Suprapubic skin (tissue), 4 donors: Measurements from ENCODE around the gene PLXND1. TPM values are rescaled to one million over a fixed set of nuclear protein-coding genes. Genes with fewer than 3 reads are reported as not detected.

Experiments used
- DNase-seq, 2 donors: peaks; one replicate each; pipeline ENCODE4 v3.0.0-alpha.2; 2019; ENCODE audit warnings: low spot score in 2 of 2
- H3K27ac ChIP-seq: fragments of 200-600 bp; sonication (generic); one replicate; pipeline ENCODE4 v1.5.1; 2019
- H3K27me3 ChIP-seq: fragments of 200-600 bp; sonication (generic); one replicate; pipeline ENCODE4 v1.5.1; 2019
- H3K36me3 ChIP-seq: fragments of 200-600 bp; sonication (generic); one replicate; pipeline ENCODE4 v1.5.1; 2019
- H3K4me1 ChIP-seq: fragments of 200-600 bp; sonication (generic); one replicate; pipeline ENCODE4 v1.5.1; 2019
- H3K4me3 ChIP-seq: fragments of 200-600 bp; sonication (generic); one replicate; pipeline ENCODE4 v1.5.1; 2019; ENCODE audit warnings: mild to moderate bottlenecking
- H3K9me3 ChIP-seq: fragments of 200-600 bp; sonication (generic); one replicate; pipeline ENCODE4 v1.5.1; 2019
- EP300 ChIP-seq: sonication (generic); formaldehyde crosslinking; IDR thresholded peaks from one replicate; pipeline ENCODE4 v1.6.1; 2017; ENCODE audit warnings: antibody characterized with exemption
- POLR2A ChIP-seq, 2 donors: fragments of 450-650 bp; IDR thresholded peaks; one replicate each; pipeline ENCODE4 v1.6.1; 2017; ENCODE audit warnings: antibody characterized with exemption in 2 of 2, mild to moderate bottlenecking in 2 of 2, moderate library complexity in 2 of 2
- POLR2AphosphoS5 ChIP-seq, 3 donors: sonication (generic); formaldehyde crosslinking; IDR thresholded peaks; one replicate each; pipeline ENCODE4 v1.6.1; 2017; ENCODE audit warnings: antibody characterized with exemption in 3 of 3
- WGBS: methylation state at CpG from one replicate; pipeline ENCODE4 v1.1.5; 2018; 5-methylcytosine and 5-hydroxymethylcytosine counted together
- total RNA-seq, 4 donors: library from RNA; depleted of rRNA; stranded (reverse); fragments of >200 nt; gene quantifications; one replicate each; pipeline ENCODE4 v1.1.0, GENCODE V29; 2016
- TF ChIP-seq, protein P1 (sequence below), 2 donors: fragments of 200-600 bp in 1 of 2; fragments of 450-650 bp in 1 of 2; sonication (generic) in 1 of 2; IDR thresholded peaks; one replicate each; pipeline ENCODE4 v1.5.1; 2016 to 2019; ENCODE audit warnings: antibody characterized with exemption in 2 of 2, mild to moderate bottlenecking in 1 of 2, moderate library complexity in 1 of 2

The PLXND1 gene
- total RNA-seq, 4 donors from 2014 or later: 19.0 to 51.0 (median 30.8) TPM

DNA sequence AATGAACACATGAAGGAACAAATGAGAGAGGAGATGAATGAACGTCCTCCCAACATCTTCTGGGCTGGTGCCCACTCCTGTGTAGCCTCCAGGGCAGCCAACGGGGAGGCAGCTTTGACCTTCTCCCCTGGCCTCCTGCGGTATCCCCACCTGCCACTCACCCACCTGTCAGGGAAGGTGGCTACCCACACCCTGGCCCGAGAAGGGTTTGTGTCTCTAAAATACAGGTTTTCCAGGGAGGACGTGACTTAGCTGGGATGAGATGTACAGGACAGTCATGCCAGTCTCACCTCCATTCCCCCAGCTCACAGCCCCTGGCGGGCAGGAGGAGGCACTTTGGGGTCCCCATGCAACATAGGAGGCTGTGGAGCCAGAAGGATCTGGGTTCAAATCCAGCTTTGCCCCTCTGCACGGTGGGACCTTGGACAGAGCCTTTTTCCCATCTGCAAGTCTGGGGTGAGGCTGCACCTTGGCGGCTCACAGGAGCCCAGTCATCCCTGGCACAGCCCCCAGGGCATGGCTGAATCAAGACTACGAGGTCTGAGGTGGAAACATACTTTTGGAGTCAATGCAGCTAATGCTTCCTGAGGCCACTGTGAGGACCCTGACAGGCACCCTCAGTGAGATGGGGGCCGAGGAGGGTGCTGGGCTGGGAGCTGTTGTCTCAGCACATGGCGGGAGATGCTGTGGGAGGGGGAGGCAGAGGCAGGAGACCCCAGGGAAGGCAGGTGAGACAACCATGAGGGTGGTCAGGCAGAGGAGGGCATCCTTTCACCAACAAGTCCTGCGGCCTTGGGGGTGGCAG, 11.1 kb upstream of the PLXND1 start:
- Histone ChIP-seq H3K4me3 (no peak overlapping the region), H3K27me3 (no peaks in the 10 kb centered on the region), H3K9me3 (no peaks in the 10 kb centered on the region), H3K4me1 (peaks cover 73% of the 10 kb centered on the region), H3K36me3 (no peaks in the 10 kb centered on the region), H3K27ac (peak overlapping the region; percentile 80)
- WGBS: 88% methylated on average over 11 of the region's 12 CpGs
- TF ChIP-seq POLR2A (IDR thresholded peaks at IDR 0.05): no peak
- TF ChIP-seq POLR2AphosphoS5 (IDR thresholded peaks at IDR 0.05): no peak
- TF ChIP-seq EP300: no peak
- no peak for DNase-seq

DNA sequence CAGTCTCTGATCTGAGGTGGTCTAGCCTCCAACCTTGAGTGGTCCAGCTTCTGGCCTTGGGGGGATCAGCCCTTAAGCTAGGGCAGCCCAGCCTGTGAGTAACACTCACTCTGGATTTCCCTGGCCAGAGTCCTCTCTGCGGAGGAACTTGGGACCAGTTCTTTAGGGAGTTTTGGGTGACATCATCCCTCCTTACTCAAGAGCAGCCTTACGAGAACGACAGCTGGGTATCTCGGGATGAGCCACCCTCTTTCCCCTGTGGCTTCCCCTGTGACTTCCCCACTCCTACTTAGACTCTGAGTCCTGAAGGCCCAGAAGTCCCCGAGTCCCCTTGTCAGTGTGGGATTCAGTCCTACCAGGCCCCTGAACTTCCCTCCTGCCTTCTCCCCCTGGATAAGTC, 10.2 kb upstream of the PLXND1 start:
- TF ChIP-seq POLR2AphosphoS5 (IDR thresholded peaks at IDR 0.05) (no peak), POLR2A (IDR thresholded peaks at IDR 0.05) (no peak)
- Histone ChIP-seq H3K4me1 (peaks cover 74% of the 10 kb centered on the region), H3K36me3 (no peaks in the 10 kb centered on the region), H3K9me3 (no peaks in the 10 kb centered on the region), H3K27ac (peak overlapping the region; percentile 80), H3K4me3 (no peak overlapping the region), H3K27me3 (no peaks in the 10 kb centered on the region)
- DNase-seq: peak in 1 of 2 donors; percentile 79
- 26% methylated on average over 5 of the region's 5 CpGs for WGBS

DNA sequence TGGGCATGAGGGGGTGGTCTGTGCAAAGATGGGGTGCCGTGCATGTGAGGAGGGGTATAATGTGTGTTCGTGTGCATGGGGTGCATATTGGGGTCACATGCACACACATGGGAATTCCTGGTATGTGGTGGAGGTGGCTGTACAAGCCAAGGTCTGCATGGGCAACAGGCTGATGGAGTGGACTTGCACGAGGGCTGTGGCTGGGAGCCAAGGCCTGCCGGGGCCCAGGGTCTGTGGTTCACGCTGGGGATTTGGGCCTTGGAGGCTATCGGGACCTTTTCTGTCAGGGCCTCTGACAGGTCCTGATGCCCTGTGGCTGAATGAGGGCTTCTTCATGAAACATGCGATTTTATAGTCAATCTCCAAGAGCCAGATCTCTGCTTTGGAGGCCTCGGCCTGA, 9.8 kb upstream of the PLXND1 start:
- WGBS: 61% methylated on average over 8 of the region's 8 CpGs
- peak overlapping the region; percentile 80 for H3K27ac ChIP-seq

DNA sequence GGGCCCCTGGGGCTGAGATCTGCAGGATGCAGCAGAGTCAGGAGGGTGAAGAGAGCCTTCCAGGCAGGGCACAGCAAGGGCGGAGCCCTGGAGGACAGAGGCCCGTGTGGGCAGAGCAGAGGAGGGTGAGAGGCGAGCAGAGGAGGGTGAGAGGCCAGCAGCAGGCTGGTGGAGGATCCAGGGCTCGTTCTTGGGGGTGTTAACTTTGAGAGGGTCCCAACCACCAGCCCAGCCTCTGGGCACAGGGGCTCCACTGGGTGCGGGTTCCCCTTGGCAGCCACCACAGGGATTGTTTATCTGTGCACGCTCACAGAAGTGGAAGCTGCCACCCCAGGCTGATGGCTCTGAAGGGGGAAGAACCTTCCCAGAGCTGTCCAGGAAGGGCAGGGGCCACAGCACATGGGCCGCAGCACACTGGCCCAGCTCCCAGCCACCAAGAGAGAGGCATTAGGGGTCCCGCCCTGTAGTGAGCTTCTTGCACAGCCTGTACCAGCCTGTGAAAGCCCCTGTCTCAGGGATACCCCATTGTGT, 9.3 kb upstream of the PLXND1 start:
- TF ChIP-seq, protein P1, sequence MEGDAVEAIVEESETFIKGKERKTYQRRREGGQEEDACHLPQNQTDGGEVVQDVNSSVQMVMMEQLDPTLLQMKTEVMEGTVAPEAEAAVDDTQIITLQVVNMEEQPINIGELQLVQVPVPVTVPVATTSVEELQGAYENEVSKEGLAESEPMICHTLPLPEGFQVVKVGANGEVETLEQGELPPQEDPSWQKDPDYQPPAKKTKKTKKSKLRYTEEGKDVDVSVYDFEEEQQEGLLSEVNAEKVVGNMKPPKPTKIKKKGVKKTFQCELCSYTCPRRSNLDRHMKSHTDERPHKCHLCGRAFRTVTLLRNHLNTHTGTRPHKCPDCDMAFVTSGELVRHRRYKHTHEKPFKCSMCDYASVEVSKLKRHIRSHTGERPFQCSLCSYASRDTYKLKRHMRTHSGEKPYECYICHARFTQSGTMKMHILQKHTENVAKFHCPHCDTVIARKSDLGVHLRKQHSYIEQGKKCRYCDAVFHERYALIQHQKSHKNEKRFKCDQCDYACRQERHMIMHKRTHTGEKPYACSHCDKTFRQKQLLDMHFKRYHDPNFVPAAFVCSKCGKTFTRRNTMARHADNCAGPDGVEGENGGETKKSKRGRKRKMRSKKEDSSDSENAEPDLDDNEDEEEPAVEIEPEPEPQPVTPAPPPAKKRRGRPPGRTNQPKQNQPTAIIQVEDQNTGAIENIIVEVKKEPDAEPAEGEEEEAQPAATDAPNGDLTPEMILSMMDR (IDR thresholded peaks at IDR 0.05): no peak
- TF ChIP-seq POLR2AphosphoS5 (IDR thresholded peaks at IDR 0.05): no peak
- TF ChIP-seq EP300: no peak
- no peak for TF ChIP-seq POLR2A (IDR thresholded peaks at IDR 0.05)
- no peaks in the 10 kb centered on the region for H3K27me3 ChIP-seq
- H3K27ac ChIP-seq: peak overlapping the region; percentile 80
- H3K4me3 ChIP-seq: no peak overlapping the region
- peaks cover 78% of the 10 kb centered on the region for H3K4me1 ChIP-seq
- 34% methylated on average over 5 of the region's 8 CpGs for WGBS
- peak in 1 of 2 donors; percentile 60 for DNase-seq
- H3K36me3 ChIP-seq: no peaks in the 10 kb centered on the region
- no peaks in the 10 kb centered on the region for H3K9me3 ChIP-seq

More for the DNA sequence above, 9.8 kb upstream of the PLXND1 start:
- DNase-seq: peak in 1 of 2 donors; percentile 77
- Histone ChIP-seq H3K9me3 (no peaks in the 10 kb centered on the region), H3K36me3 (no peaks in the 10 kb centered on the region), H3K4me3 (no peak overlapping the region), H3K4me1 (peaks cover 75% of the 10 kb centered on the region), H3K27me3 (no peaks in the 10 kb centered on the region)
- TF ChIP-seq POLR2A (IDR thresholded peaks at IDR 0.05): no peak
- TF ChIP-seq, protein P1 (IDR thresholded peaks at IDR 0.05): no peak
- TF ChIP-seq EP300: no peak
- no peak for TF ChIP-seq POLR2AphosphoS5 (IDR thresholded peaks at IDR 0.05)

DNA sequence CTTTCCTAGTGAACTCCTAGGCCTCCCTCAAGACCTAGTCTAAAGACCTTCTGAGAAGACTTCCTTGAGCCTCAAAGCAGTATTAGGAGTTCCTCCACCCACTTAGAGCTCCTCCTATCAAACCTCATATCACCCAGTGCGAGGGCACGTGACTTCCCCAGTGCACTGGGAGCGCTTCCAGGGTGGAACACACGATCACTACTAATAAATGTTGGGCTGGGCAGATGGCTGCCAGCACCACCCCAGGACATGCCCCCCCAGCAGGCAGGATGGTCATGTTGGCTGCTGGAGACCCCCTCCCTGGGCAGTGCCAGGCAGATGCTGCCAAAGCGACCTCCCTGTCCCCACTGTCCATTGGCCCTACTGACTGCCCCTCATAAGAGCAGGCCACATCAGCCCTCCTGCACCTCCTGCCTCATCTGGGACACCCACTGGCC, 8.5 kb upstream of the PLXND1 start:
- Histone ChIP-seq H3K27ac (peak overlapping the region; percentile 80), H3K4me3 (no peak overlapping the region), H3K27me3 (no peaks in the 10 kb centered on the region), H3K9me3 (no peaks in the 10 kb centered on the region), H3K4me1 (peaks cover 78% of the 10 kb centered on the region), H3K36me3 (no peaks in the 10 kb centered on the region)
- no peak for TF ChIP-seq POLR2A (IDR thresholded peaks at IDR 0.05)
- no peak for TF ChIP-seq POLR2AphosphoS5 (IDR thresholded peaks at IDR 0.05)
- no peak for TF ChIP-seq EP300
- TF ChIP-seq, protein P1 (IDR thresholded peaks at IDR 0.05): no peak
- WGBS: 36% methylated on average over 5 of the region's 5 CpGs
- peak in 1 of 2 donors; percentile 82 for DNase-seq

DNA sequence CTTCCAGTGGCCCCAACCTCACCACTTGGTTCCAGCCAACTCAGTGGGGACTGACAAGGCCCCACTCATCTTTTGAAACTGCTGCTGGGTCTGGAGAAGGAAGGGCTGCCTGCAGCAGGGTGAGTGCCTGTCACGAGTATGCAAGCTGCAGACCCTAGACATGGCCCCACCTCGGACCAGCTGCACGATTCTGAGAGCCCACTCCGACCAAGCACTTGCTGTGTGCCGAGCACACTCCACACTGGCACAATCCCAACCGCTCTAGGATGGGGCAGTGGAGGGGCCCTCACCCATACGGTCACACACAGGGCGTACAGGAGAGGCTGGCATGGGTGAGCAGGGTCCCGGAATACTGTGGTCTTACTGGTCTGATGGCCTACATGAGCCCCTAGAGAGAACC, 8.0 kb upstream of the PLXND1 start:
- H3K36me3 ChIP-seq: no peaks in the 10 kb centered on the region
- H3K4me1 ChIP-seq: peaks cover 73% of the 10 kb centered on the region
- DNase-seq: no peak
- peak overlapping the region; percentile 7 for H3K27ac ChIP-seq
- TF ChIP-seq POLR2A (IDR thresholded peaks at IDR 0.05): no peak
- TF ChIP-seq POLR2AphosphoS5 (IDR thresholded peaks at IDR 0.05): no peak
- no peak for TF ChIP-seq EP300
- TF ChIP-seq, protein P1 (IDR thresholded peaks at IDR 0.05): no peak
- H3K27me3 ChIP-seq: no peaks in the 10 kb centered on the region
- H3K9me3 ChIP-seq: no peaks in the 10 kb centered on the region
- WGBS: 93% methylated on average over 7 of the region's 9 CpGs
- H3K4me3 ChIP-seq: no peak overlapping the region
